OCI-M1 (cell line): Measurements from ENCODE around the gene LRBA.
A peak's percentile ranks its signal among the peaks of the same experiment; 100 is the strongest.

Experiments used
- DNase-seq: peaks from one replicate; lab custom pipeline; 2025; lab: John Stamatoyannopoulos, UW

Gene LRBA

DNA sequence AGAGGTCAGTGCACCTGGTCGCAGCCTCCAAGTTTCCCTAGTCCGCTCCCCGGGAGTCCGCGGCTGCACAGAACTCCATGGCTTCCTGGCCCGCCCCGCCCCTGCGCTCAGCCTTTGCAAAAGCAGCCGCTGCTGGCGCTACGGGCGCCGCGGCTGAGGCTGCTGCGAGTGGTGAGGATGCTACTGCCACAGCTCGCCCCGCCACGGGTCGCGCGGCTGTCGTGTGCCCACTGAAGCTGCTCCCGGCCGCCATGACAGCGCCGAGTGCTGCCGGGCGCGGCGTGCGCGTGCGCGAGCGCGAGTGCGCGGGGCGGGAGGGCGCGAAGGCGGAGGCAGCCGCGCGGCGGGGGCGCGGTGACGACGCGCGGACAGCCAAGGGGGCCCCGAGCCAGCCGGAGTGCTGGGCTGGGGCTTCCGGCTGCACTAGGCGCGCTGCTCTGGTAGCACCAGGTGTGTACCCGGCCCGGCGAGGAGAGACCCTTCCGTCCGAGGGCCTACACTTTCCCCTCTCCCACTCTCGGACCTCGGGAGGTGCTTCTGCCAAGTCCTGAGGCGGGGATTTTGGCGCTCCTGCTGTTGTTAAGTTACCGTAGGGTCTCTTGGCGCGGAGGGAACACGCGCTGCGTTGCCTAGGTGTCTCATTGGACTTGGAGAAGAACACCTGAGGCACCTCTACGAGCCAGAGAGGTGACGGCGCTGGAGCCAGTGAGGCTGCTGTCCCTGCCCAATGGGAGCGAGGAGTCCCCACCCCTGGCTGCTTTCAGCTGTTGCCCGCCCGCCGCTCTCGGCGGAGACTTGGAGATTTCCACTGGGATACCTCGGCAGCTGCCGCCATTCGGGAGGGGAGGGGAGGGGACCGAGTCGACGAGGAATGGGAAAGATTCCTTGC is 619 bp upstream of the LRBA start:
- peak; percentile 86 for DNase-seq

DNA sequence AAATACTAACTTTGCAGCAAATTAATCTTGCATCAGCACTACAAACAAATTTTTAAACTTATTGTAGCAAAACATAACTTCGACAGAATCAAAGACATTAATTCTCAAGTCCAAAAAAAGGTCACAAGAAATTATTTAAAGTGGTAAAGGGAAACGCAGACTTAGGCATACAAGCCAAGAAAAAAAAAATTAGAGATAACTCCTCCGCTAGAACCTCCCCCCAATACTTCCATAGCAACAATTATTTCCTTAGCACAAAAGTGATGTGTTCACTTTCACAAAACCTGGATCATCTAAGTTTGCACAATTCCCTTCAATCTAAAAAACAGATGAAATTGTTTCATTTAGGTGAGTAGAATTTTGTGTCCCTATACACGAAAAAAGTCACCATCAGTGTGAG is 1.1 kb downstream of the LRBA start:
- no peak for DNase-seq

DNA sequence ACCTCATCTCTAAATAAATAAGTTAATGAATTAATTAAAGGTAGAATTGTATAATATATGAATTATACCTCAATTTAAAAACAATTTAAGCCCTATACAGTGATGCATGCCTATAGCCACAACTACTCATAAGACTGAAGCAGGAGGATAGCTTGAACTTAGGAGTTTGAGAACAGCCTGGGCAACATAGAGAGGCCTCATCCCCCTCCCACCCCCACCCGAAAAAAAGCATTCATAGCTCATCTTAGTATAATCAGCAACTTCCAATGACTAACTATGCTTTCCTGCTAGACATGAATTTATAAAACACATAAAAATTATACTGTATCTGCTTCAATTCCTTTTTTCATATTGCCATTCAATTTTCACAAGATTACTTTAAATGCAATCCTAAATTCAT is 1.6 kb downstream of the LRBA start:
- no peak for DNase-seq

DNA sequence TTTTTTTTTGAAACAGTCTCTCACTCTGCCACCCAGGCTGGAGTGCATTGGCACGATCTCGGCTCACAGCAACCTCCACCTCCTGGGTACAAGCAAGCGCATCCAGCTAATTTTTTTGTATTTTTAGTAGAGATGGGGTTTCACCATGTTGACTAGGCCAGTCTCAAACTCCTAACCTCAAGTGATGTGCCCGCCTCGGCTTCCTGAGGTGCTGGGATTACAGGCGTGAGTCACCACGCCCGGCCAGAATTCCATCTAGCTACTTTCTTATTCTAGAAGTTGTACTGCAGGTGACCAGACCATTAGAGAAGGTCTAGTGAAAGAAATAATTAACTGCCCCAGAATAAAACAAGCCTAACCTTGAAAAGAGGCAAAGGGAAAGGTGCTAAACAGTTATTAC is 2.3 kb downstream of the LRBA start:
- peak; percentile 49 for DNase-seq

DNA sequence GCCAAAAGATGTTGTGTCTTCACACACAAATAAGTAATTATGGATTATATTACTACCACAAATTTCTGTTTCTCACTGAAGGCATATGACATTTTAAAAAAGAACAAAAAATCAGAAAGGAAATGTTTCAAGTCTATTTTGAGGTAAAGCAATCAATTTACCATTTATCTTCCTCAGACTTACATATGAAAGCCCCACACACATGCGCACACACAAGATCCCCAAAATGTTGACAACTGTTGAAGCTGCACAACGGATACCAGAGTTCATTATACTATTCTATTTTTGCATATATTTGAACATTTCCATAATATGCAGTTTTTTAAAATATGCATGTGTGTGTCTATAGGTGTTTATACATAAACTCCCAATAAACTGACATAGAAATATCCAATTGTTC is 2.7 kb downstream of the LRBA start:
- no peak for DNase-seq

DNA sequence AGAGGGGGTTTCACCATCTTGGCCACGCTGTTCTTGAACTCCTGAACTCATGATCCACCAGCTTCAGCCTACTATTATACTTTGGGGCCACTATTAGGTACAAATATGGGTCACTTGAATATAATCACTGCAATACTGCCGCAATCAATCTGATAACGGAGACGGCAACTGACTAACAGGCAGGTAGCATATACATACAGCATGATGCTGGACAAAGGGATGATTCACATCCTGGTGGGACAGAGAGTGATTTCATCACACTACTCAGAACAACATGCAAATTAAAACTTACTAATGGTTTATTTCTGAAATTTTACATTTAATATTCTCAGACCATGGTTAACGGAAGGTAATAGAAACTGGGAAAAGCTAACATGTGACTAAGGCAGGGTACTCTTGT is 10.9 kb downstream of the LRBA start:
- DNase-seq = no peak

DNA sequence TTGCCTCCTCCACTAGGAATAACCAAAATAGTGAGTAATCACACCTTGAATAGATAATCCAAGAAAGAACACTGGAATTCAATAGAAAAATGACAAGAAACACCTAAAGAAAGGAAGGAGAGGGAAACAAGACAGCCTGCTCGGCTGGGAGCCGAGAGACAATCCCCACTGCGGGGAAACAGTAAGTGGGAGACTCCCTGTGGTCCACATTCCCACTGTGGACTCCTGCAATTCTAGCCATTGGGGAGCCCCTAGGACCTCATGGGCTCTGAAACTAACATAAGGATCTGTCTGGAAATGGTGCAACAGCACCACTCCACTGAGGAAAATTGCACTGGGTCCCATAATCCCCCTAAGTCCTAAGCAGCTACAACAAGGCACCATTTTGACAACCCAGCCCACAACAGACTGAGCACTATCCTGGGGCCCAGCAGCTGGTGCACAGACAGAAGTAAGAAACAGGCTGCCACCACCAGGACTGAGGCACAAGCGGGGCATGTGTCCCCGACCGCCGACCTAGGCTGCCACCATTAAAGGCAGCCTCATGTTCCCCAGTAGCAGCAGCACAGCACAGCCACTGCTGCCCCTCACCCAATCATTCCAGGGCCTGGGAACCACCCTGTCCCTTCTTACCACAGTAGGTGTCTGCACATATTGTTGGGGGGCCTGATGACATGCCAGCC is 14.2 kb downstream of the LRBA start:
- DNase-seq = no peak

DNA sequence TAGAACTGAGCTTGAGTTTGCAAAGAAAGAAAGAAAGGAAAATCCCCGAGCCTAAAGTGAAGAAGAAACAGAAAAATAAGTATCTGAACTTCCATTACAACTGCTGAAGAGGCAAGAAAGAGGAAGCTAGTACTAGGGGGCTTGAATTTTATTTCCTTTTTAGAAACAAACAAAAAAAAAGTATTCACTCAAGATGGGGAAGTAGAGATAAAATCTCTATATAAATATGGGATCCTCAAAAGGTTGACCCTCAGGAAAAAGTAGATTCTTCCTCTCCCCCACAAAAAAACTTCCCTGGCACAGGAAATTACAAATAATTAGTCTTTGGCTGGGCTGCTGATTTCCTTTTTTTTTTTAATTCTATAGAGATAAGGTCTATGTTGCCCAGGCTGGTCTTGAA is 16.0 kb downstream of the LRBA start:
- peak; percentile 75 for DNase-seq

DNA sequence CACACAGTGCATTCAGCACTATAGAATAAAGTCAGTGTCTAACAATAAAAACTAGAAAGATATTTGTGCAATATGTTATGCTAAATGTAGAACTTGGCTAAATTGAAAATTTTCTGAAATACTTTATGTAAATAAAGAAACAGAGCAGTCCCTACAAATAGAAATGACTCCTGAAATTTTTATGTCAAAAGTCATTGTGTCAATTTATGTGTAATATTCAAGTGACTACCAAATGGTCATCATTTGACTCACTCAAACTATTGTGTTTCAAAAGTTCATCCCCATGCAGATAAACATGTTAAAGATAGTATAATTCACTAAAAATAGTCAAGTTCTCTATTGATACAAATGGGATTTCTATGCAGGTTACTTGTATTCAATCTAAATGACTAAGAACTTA is 17.9 kb downstream of the LRBA start:
- DNase-seq = no peak

DNA sequence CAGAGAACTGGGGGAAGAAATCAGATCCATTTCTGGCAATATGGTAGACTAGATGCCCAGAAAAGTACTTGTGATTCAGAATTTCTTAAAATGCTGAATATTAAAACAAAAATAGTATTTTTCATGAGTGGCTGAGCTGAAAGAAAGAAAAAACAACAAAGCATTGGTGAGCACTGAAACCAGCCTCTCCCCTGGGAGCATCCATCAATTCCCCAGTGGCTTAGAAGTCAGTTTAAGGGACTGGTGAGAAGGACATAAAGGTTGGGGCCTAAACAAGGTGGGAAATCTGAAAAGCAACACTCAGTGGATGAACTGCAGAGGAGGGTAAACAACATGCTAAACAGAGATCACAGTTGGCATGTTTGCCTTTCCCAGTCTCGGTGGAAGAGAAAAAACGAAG is 20.4 kb downstream of the LRBA start:
- no peak for DNase-seq

DNA sequence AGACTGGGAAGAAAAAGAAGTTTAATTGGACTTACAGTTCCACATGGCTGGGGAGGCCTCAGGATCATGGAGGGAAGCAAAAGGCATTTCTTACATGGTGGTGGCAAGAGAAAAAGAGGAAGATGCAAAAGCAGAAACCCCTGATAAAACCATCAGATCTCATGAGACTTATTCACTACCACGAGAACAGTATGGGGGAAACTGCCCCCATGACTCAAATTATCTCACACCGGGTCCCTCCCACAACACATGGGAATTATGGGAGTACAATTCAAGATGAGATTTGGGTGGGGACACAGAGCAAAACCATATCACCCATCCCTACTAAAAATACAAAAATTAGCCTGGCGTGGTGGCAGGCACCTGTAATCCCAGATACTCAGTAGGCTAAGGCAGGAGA is 21.5 kb downstream of the LRBA start:
- DNase-seq = peak; percentile 35

DNA sequence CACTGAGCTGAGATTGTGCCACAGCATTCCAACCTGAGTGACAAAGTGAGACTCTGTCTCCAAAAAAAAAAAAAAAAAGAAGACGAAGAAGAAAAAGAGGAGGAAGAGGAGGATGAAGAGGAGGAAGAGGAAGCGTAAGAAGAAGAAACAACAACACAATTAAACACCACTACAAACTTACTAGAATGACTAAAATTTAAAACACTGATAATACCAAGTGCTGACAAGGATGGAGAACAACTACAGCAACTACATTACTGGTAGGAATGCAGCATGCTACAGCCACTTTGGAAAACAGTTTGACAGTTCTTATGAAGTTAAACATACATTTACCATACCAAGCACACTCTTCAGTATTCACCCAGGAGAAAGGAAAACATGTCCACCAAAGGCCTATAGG is 24.1 kb downstream of the LRBA start:
- no peak for DNase-seq

DNA sequence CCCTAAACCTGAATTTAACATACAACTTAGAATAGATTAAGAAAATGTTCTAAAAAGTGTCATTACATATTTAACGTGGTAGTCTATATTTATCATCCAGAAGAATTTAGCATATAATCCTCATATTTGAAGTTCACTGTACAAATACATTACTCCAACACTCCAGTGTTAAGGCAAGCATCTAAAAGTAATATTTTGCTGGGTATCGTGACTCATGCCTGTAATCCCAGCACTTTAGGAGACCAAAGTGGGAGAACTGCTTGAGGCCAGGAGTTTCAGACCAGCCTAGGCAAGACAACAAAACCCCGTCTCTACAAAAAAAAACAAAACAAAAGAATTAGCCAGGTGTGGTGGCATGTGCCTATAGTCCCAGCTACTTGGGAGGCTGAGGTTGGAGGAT is 24.8 kb downstream of the LRBA start:
- DNase-seq = no peak

DNA sequence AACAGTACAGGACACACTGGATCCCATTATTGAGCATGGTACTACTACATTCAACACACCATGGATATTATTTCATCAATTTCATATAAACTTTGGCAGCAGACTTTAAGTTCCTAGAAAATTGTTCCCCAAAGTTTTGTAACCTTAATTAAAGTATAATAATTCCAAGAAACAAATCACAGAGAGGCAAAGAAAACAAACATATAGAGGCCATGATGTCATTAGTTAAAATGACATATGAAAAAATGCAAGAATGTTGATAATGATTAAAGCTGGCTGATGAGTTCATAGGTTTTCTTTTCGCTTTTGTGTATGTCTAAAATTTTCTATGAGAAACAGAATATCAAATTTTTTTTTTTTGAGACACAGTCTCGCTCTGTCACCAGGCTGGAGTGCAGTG is 26.8 kb downstream of the LRBA start:
- no peak for DNase-seq

DNA sequence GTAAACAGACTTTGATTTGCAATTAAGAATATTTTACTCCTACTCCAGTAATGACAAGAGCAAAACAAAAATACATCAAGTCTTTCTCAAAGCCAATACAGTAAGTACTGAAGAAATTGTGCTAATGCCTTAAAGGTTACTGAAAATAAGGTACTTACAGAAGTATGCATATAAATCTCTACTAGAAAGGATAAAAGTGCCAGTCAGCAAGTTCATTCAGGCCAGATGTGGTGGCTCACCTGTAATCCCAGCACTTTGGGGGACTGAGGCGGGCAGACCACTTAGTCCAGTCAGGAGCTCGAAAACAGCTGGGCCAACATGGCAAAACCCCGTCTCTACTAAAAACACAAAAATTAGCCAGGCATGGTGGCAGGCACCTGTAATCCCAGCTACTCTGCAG is 27.9 kb downstream of the LRBA start:
- DNase-seq = no peak

DNA sequence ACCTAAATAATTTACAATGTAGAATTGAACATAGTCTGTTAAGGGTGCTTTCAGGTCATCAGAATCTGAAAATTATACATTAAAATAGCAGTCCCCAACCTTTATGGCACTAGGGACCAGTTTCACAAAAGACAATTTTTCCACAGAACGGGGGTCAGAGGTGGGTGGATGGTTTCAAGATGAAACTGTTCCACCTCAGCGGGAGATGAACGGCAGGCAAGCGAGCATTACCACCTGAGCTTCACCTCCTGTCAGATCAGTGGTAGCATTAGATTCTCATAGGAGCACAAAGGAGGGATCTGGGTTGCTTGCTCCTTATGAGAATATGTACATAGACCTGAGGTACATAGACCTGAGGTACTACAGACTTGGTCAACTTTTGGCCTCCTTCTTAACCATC is 29.0 kb downstream of the LRBA start:
- no peak for DNase-seq

DNA sequence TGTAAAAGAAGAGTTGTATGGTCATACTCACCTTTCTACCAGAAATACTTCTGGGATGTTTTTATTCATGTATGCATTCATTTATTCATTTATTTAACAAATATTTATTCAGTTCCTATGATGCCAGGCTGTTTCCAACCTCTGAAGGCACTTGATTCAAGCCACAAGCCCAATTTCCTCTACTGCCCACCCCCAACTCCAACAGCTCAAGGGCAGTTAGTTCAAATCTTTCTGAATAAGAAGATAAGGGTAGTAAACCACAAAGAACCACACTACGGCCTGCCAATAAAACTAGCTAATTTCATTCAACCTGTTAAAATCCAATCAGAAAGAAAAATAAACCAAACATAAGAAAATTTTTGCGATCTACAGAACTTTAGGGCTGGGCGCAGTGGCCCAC is 31.2 kb downstream of the LRBA start:
- DNase-seq = peak; percentile 68

DNA sequence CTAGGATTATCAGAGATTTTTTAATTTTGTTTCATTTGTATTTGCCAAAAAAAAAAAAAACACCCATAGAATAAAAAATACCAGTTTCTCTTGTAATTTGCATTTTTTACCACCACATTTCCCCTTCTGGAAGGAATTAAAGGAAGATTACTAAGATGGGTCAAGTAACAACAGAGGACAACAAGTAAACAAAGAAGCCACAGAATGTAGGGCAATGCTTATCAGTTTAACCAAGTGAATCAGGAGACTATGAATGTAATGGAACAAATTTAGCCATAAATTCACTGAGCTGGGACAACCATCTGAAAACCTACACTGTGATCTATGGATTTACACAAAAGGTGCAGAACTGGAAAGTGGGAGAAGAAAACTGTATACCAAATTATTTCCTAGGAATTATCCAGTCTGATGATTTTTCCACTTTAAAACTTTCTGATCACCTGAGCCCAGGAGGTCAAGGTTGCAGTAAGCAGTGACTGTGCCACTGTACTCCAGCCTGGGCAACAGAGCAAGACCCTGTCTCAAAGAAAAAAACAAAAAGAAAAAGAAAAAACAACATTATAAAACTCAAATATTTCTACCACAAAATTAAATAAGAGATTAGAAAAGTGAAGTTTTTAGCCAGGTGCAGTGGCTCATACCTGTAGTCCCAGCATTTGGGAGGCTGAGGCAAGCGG is 32.4 kb downstream of the LRBA start:
- DNase-seq = peak; percentile 44

DNA sequence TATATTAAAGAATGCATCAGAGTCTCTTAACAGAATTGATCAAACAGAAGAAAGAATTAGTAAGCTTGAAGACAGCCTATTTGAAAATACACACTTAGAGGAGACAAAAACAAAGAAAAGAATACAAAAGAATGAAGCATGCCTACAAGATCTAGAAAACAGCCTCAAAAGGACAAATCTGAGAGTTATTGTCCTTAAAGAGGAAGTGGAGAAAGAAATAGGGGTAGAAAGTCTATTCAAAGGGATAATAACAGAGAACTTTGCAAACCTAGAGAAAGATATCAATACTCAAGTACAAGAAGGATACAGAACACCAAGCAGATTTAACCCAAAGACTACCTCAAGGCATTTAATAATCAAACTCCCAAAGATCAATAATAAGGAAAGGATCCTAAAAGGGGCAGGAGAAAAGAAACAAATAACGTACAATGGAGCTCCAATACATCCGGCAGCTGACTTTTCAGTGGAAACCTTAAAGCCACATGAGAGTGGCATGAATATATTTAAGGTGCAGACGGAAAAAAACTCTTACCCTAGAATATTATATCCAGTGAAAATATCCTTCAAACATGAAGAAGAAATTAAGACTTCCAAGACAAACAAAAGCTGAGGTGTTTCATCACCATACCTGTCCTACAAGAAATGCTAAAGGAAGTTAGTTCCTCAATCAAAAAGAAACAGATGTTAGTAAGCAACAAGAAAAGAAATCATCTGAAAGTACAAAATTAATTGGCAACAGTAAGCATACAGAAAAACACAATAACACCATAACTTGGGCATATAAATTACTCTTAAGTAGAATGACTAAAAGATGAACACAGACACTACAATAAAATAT is 36.1 kb downstream of the LRBA start:
- no peak for DNase-seq

DNA sequence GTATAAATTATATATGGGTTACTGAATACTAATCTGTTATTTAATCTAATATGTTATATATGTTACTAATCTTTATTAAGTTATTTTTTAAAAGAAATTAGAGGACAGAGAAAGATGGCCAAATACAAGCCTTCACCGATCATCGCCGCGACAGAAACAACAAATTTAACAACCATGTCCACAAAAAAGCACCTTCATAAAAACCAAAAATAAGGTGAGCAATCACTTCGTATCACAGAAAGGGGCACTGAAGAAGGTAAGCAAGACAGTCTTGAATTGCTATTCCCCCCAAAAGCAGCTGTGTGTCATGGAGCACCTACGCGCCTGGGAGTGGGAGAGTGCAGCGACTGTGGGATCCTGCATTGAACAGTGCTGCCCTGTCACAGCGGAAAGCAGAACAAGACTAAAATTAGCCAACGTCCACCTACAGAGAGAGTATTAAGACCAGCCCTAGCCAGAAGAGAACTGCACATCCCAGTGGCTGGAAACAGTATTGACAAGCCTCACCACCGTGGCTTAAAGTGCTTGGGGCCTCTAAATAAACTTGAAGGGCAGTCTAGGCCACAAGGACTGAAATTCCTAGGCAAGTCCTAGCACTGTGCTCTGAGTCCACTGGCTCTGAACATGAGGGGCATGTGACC is 38.5 kb downstream of the LRBA start:
- no peak for DNase-seq

DNA sequence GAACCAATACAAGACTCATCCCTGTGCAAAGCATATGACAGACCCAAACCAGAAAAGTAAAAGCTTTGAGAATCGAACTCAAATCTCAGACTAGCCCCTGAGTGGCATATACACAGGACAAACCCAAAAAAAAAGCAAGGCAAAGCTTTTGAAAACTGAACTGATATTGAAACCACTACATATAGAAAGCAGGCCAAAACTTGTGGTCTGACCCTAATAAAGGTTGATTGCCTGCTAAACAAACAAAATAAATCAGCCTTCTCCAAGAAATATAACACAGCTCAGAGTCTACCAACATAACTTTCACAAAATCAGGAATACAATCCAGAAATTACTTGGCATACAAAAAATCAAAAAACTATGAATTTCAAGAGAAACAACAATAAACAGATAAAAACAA is 40.3 kb downstream of the LRBA start:
- DNase-seq = no peak

DNA sequence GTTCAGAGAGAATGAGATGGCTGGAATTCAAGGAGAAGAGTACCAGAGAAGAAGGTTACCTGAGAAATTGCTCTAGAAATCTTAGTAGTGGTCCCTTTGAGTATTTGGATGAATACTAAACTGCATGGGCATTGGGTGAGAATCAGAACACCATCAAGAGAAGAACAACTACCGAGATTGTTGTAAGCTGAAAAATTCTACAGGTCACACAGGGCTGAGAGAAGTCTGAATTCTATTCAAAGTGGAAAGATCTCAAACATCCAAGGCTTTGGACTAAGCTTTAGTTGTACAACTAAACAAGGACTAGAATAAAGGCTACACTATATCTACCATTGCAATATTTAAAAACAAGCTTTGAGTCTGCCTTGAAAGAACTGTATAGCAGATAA is 40.8 kb downstream of the LRBA start:
- DNase-seq = no peak
